GM19238 (cell line): ENCODE results near the gene ADAR.

ENCODE experiments used
- DNase-seq: peaks from one replicate; pipeline ENCODE4 v3.0.0; 2011; ENCODE audit warnings: low spot score; ENCODE audit not compliant: insufficient read length

The ADAR gene

DNA sequence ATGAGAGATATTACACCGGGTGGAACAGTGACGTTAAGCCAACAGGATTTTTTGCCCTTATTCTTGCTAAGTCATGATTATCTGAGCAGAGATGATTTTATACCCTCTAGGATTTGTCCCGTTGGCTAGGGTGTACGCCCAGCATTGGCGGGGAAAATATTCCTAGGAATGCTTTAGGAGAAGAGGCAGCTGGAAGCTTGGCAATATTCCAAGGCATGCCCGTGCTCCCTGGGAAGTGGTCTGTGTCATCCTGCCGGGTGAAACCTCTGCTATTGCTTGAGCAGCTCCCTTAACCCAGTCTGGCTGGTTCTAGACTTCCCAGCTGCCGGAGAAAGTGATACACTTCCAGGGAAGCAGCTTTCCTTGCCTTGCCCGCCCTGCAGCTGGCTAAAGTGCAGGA lies 24.2 kb downstream of the ADAR start:
- no peak for DNase-seq

DNA sequence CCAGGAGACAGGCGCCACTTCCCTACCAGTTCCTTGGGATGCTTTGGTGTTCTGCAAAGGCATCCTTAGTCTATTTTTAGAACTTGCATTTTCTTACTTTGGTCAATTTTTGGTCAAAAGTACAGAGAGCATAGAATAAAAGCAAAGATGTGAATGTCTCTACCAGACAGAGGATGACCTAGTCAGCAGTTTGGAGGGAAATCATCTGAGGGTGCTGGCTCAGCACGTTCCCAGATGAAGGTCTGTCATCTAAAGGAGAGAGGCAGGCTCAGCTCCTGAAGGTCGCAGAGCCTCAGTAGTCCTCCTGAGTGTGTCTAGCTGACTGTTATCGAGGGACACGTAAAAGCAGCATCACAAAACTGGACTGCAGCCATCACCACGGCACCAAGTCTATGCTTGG lies 25.1 kb downstream of the ADAR start:
- DNase-seq: no peak

DNA sequence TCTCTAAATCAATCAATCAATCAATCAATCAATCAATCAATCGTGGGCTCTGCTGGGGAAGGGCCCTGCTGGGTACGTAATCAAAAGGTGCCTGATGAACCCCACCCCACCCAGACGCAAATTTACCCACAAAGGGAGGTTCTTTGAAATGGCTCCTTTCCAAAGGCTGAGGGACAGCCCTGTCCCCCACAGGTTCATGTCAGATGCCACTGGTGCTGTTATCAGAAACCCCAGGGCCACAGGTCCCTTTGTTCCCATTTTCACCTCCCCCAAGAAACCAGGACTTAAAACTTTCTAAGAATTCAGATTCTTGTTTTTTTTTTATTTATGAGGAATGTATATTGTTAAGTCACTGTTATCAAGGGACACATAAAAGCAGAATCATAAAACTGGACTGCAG lies 26.2 kb downstream of the ADAR start:
- no peak for DNase-seq

DNA sequence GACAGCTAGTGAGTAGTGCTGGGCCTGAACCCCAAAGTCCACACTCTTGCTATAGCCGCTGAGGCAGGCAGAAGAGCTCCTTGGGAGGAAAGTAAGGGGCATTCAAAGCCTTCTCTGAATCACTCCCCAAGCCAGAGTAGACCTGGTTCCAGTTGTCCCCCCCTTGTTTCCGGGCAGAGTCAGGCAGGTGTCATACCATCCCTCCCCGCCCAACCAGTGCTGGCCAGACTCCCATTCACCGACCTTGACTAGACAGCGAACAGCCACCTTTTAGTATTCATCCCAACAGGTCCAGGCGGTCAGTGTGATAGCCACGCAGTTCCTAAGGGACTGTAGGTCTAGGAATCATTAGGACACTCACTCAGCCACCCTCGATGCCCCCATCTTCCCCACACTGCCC lies 28.6 kb downstream of the ADAR start:
- DNase-seq: no peak

- DNase-seq: no peak
These were observed 29.9 kb downstream of the ADAR start for GRCh38 chr1:154578058-154578418.

DNA sequence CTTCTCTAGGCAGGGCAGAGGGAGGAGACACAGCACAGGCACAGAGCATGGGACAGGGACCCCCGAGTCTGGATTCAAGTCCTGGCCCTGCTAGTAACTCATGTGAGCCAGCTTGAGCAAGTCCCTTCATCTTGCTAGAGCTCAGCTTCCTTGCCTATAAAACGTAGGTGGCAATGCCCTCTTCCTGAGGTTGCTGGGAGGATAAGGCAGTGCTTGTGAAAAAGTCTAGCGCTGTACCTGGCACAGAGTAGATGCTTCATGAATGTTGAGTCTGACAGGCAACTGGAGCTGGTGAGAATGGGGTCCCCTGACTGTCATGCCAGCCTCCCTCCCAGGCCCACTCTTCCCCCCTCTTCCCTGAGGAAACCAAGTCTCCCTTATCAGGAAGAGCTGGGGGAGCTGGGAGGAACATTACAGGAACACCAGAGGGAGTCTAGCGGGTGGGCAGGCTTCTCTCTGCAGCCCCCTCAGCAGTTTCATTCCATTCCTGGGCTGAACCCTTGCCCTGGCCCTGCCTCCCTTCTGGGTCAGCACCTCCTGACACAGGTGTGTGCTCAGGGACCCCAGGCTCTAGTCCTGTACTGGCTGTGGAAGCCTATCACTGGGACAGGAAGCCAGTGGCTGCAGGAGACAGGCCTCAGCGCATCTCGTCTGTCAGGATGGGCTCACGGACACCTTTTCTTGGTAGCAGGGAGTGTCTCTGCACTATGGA lies 30.5 kb downstream of the ADAR start:
- DNase-seq: no peak

GRCh38 chr1:154575951-154576566 lies 31.9 kb downstream of the ADAR start:
- no peak for DNase-seq

DNA sequence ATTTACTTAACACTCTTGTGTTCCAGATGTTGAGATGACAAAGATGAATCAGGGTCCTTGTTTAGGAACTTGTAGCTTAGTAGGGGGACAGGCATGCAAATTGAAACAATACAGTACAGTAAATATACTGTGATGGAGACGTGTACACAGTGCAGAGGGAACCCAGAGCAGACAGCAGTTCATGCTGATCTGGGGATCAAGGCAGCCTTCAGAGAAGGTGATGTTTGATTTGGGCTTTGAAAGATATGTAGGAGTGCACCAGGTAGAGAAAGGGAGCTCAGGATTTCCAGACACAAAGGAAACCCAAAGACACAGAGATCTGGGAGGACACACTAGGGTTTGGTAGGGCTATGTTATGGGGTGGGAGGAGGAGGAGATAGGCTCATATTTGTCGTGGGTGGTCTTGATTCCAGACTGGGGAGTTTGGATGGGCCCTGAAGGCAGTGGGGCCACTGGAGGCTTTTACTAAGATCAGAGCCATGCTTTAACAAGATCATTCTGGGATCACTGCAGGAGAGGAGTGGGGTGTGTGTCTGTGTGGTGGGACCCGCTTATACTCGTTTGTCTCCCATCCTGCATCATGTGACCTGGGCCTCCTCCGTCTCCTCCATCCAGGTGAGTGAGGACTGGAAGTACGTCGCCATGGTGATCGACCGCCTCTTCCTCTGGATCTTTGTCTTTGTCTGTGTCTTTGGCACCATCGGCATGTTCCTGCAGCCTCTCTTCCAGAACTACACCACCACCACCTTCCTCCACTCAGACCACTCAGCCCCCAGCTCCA lies 32.6 kb downstream of the ADAR start:
- no peak for DNase-seq

DNA sequence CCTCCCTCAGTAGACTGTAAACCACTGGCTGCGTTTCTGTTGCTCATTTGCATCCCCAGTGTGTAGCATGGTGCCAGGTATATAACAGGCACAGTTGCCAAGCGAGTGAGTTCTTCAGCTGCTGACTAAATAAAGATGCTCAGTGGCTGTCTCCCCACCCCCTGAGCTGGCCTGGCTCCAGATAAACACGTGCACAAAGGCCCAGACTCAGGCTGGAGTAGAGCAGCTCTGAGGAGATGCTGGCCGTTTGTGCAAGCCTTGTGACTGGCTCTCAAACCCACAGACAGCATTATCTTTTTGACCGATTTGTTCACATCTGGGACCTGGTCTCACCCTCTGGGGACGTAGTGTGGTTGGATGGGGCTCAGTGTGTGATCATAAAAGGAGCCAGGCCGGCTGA lies 33.3 kb downstream of the ADAR start:
- no peak for DNase-seq

DNA sequence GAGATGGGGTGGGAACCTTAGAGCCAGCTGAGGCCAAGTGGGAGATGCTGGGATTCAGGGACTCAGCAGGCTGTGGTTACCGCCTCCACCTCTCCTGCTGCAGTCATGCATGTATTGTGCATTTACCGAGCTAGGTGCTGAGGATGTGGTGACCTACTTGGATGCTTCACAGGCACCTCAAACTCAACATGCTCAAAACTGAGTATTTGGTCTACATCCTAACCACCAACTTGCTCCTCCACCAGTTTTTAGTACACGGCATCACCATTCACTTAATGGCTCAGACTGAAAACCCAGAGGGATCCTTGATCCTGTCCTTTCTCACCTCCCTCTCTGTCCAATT lies 34.8 kb downstream of the ADAR start:
- DNase-seq: no peak

GRCh38 chr1:154572468-154573167 lies 35.4 kb downstream of the ADAR start:
- DNase-seq: no peak

DNA sequence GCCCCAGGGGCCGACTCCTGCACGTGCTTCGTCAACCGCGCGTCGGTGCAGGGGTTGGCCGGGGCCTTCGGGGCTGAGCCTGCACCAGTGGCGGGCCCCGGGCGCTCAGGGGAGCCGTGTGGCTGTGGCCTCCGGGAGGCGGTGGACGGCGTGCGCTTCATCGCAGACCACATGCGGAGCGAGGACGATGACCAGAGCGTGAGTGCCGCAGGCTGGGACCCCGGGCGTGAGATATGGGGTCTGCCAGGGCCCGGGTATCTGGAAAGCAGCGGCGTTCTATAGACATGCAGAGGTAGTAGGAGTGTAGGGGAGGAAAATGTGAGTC lies 36.1 kb downstream of the ADAR start:
- no peak for DNase-seq

GRCh38 chr1:154571244-154571963 lies 36.6 kb downstream of the ADAR start:
- DNase-seq: no peak

- no peak for DNase-seq
These were observed 39.7 kb downstream of the ADAR start for GRCh38 chr1:154568157-154568815.

DNA sequence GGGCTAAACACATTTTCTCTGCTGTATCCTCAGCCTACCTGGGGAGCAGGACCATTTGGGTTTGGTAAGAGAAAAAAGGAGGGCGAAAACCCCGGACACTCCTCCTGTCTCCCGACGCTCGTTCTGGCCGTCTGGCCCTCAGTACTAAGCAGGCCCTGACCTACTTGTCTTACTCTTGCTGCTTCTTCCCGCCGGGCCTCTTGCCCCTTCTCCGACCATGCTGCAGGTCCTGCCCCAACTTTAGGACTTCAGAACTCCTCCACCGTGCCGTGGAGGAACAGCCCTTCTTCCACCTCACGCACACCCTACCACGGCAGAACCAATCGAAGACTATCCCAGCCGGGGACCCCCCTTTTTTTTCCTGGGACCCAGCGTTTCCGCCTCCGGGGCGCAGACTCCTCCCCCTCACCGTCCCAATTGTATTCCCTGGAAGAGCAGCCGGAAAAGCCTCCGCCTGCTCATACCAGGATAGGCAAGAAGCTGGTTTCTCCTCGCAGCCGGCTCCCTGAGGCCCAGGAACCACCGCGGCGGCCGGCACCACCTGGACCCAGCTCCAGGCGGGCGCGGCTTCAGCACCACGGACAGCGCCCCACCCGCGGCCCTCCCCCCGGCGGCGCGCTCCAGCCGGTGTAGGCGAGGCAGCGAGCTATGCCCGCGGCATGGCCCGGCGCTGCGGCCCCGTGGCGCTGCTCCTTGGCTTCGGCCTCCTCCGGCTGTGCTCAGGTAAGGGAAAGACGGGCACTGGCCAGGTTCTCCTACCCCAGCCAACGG lies 40.4 kb downstream of the ADAR start, which contains the start of gene CHRNB2:
Gene CHRNB2 (plus strand): TSS at position 393 of the 771 bp plus-strand sequence. CDS start 267 bp downstream, at position 660.
- peak; percentile 81 for DNase-seq

GRCh38 chr1:154565876-154566275 lies 42.1 kb downstream of the ADAR start:
- DNase-seq: no peak

GRCh38 chr1:154559466-154560044 lies 48.4 kb downstream of the ADAR start:
- peak; percentile 69 for DNase-seq

DNA sequence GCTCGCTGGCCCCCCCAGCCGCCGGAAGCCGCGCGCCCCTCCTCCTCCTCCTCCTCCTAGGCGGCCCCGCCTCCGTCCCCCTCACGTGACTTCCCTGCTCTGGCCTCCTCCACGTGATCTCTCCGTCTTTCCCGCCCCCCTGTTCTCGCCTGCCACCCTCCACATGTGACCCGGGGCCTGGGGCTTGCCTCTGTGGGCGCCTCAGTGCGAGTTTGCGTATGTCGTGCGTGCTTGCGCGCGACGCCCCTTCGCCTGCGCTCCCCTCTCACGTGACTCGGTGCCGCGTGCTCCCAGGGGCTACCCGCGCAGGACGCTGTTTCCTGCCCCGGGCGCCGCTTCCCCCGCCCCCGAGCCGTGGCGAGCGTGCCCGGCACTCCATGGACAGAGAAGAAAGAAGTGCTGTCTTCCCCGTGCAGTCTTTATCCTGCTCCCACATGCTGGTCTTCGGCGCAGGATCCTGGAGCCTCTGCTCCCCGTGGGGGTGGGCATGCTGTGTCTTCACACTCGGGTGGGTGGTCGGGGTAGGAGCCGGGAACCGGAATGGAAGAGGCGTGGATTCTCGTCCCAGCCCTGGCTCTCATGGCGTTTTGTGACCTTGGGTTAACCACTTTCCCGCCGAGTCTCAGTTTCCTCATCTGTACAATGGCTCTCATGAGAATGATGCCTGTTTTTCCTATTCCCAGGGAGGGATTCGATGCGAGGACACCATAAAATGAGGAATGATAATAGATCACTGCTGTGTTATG lies 49.1 kb downstream of the ADAR start:
- peak; percentile 96 for DNase-seq
